Measurements from ENCODE around the gene PPP2R5C. TPM values are rescaled to one million over a fixed set of nuclear protein-coding genes. Genes with fewer than 3 reads are reported as not detected.
A peak's percentile ranks its signal among the peaks of the same experiment; 100 is the strongest.

Gene PPP2R5C
- total and polyA plus RNA-seq, 9 of the 15 experiments (the other 6 are each of a cell fraction or from before 2014, with no cell fraction given): 284 to 617 (median 395) TPM

DNA sequence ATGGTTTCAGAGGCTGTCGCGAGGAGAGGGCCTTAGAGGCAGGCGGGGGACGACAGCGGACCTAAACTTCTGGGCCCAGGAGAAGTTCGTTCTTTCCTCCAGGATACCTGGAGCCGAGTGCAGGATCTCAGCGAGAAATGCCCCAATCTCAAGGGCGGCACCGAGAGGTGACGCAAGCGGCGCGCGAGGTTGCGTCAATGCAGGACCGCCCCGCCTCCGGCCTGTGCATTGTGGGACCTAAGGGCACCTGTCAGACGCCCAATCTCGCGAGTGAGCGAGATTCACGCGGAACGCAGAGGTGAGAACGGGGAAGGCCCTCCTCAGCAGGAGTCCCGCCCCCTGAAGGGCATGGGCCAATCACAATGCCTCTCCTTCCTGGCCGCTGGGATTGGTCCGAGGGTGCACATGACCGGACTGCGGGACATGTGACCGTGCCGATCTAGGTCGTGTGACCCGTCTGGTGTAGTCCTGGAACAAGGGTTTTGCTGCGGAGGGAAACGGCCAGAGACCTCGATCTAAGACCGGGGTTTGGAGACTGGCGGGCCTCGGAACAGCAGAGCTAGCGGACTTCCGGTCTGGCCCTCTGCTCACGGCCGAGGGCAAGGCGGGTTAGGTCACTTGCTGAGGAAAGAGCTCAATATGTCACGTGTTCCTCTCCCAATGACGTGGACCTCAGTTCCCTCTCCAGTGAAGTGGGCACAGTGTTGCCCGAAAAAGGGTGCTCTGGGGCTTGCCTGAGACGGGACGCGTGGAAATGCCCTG, 186.6 kb downstream of the PPP2R5C start (continued):
- TF ChIP-seq POLR2AphosphoS5 (IDR thresholded peaks at IDR 0.05; ENCODE audit: control insufficient read depth, insufficient read depth, low read depth, low read length) (peak; percentile 96), ELF2 (CRISPR knock-in tag; IDR thresholded peaks at IDR 0.05) (peak; percentile 59; the same call in 1 of the 2 replicates), PHTF2 (CRISPR knock-in tag; IDR thresholded peaks at IDR 0.05) (no peak), CC2D1A (IDR thresholded peaks at IDR 0.05) (0 out of 2 replicates have a peak, but pooled peaks have one; percentile 45), STAT5A (IDR thresholded peaks at IDR 0.05; ENCODE audit: borderline replicate concordance, low read length) (no peak), BCL6 (CRISPR knock-in tag; IDR thresholded peaks at IDR 0.05) (no peak), NR4A1 (CRISPR knock-in tag; IDR thresholded peaks at IDR 0.05) (no peak), NR4A1 (tag; IDR thresholded peaks at IDR 0.05) (no peak), KDM4B (IDR thresholded peaks at IDR 0.05; ENCODE audit: borderline replicate concordance in 2 of 2, low read depth in 1 of 2) (peak in 1 of 2 experiments; percentile 5; a peak in 1 of 4 replicates), ZBTB17 (CRISPR knock-in tag; IDR thresholded peaks at IDR 0.05) (no peak), NELFE (IDR thresholded peaks at IDR 0.05; ENCODE audit: insufficient read depth, insufficient read length) (no peak), KHSRP (IDR thresholded peaks at IDR 0.05) (peak; percentile 87), CBFB (CRISPR knock-in tag; IDR thresholded peaks at IDR 0.05) (0 out of 2 replicates have a peak, but pooled peaks have one; percentile 46), NFIC (IDR thresholded peaks at IDR 0.05) (peak; percentile 48), SP1 (CRISPR knock-in tag; IDR thresholded peaks at IDR 0.05) (peak; percentile 97), ZNF217 (CRISPR knock-in tag; IDR thresholded peaks at IDR 0.05) (no peak), ZNF830 (CRISPR knock-in tag; IDR thresholded peaks at IDR 0.05) (no peak), SIN3A (IDR thresholded peaks at IDR 0.05; ENCODE audit: borderline replicate concordance in 2 of 2, control insufficient read depth in 1 of 2, low read depth in 2 of 2, low read length in 2 of 2) (peak; percentile 87 to 93; a peak in 3 of 4 replicates), GATA2 (CRISPR knock-in tag; IDR thresholded peaks at IDR 0.05) (no peak), FOXA1 (IDR thresholded peaks at IDR 0.05; ENCODE audit: borderline replicate concordance) (no peak), POLR2A (conservative IDR thresholded peaks at IDR 0.05) (peak; percentile 97)
- TF ChIP-seq, protein P1, sequence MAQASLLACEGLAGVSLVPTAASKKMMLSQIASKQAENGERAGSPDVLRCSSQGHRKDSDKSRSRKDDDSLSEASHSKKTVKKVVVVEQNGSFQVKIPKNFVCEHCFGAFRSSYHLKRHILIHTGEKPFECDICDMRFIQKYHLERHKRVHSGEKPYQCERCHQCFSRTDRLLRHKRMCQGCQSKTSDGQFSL (CRISPR knock-in tag; IDR thresholded peaks at IDR 0.05): no peak
- TF ChIP-seq, protein P1 (tag; IDR thresholded peaks at IDR 0.05): no peak
- TF ChIP-seq, protein P2, sequence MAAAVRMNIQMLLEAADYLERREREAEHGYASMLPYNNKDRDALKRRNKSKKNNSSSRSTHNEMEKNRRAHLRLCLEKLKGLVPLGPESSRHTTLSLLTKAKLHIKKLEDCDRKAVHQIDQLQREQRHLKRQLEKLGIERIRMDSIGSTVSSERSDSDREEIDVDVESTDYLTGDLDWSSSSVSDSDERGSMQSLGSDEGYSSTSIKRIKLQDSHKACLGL (CRISPR knock-in tag; IDR thresholded peaks at IDR 0.05; ENCODE audit: borderline replicate concordance, poor library complexity, severe bottlenecking): no peak
- TF ChIP-seq, protein P3, sequence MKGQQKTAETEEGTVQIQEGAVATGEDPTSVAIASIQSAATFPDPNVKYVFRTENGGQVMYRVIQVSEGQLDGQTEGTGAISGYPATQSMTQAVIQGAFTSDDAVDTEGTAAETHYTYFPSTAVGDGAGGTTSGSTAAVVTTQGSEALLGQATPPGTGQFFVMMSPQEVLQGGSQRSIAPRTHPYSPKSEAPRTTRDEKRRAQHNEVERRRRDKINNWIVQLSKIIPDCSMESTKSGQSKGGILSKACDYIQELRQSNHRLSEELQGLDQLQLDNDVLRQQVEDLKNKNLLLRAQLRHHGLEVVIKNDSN (CRISPR knock-in tag; IDR thresholded peaks at IDR 0.05): peak; percentile 100
- TF ChIP-seq, protein P4, sequence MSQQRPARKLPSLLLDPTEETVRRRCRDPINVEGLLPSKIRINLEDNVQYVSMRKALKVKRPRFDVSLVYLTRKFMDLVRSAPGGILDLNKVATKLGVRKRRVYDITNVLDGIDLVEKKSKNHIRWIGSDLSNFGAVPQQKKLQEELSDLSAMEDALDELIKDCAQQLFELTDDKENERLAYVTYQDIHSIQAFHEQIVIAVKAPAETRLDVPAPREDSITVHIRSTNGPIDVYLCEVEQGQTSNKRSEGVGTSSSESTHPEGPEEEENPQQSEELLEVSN (IDR thresholded peaks at IDR 0.05; ENCODE audit: borderline replicate concordance in 1 of 2, extremely low read depth in 1 of 2, insufficient read depth in 1 of 2, insufficient read length in 1 of 2, low read depth in 1 of 2, low read length in 1 of 2, poor library complexity in 1 of 2, severe bottlenecking in 1 of 2): peak; percentile 62 to 70
